Measurements from ENCODE around the gene DHRS2.

DHRS2 gene

DNA sequence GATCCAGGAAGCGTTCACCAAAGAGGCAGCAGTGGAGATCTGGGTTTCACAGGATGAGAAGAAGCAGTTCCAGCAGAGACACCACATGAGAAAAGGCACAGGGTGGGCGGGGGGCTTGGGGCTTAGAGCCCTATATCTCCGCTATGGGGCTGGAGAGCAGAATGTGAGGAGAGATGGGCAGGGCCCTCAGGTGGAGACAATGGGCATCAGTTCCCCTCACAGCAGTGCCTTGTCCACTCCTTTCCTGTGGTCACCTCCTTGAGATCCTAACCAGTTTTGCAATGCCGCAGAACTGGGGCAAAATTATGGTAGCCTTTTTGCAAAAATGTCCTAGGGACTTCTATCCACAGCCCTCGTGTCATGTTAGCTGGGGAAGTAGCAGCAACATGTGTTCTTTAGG is 27.5 kb downstream of the DHRS2 start:
- DNase-seq (ENCODE audit: low read depth), result no peak
- no peak overlapping the region for H3K4me3 ChIP-seq (ENCODE audit: low read length)
- no peak for TF ChIP-seq CTCF (conservative IDR thresholded peaks at IDR 0.05; ENCODE audit: low read depth, low read length)

DNA sequence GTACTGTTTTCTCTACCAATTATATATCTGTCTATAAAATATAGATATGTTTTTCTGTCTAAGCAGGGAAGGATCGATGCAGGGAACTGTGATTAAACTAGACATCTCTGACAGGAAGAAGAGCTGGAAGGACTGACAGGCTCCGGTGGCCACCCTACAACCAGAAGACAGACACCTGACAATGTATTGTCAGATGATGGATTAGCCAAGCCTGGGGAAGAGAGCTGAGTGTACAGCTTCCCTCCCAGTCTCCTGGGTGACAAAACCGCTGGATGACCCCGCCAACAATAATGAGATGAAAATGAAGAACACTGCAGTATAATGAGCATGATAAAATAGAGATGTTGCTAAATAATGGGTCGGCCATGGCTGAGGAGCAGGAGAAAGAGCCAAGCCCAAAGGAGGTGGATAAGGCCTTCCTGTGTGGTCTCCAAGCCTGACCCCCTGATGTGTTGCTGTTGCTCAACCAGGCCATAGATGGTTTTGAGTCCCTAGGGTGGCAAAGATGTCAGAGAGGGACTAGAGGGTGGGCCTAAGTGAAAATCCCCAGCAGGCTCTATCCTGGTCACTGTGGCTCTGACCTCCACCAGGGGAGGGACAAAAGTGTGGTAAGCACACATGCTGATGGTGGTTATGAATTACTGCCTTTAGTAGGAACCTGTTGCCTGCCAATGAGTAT is 28.2 kb downstream of the DHRS2 start:
- no peak for DNase-seq (ENCODE audit: low read depth)
- H3K4me3 ChIP-seq (ENCODE audit: low read length), result no peak overlapping the region
- TF ChIP-seq CTCF (conservative IDR thresholded peaks at IDR 0.05; ENCODE audit: low read depth, low read length), result no peak

DNA sequence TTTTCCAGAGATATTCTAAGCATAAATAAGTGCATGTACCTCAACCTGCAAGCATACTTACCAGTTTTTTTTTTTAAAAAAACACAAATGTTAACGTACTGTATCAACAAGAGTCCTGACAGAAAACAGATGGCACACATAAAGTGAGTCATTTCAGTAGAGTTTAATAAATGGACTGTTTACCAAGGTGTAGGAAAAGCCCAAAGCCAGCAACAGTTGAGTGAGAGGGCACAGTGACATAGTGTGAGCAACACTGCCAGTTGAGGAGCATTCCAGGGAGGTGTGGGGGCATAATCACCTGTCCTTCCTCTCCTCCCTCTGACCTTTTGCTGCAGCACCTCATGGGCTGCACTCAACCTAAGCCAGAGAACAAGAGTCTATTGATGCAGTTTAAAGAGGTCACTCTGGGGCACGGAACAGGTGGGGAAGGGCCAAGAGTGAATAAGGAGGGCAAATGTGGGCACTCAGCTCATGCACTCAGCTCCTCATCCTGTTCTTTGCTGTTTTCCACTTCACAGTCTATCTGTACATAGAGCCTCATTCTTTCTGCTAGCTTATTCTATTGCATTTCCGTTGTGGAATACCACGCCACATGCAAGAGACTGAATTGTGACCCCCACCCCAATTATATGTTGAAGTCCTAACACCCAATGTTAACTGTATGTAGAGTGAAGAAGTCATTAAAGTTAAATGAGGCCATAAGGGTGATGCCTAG is 29.3 kb downstream of the DHRS2 start:
- no peak for TF ChIP-seq CTCF (conservative IDR thresholded peaks at IDR 0.05; ENCODE audit: low read depth, low read length)
- DNase-seq (ENCODE audit: low read depth), result no peak
- no peak overlapping the region for H3K4me3 ChIP-seq (ENCODE audit: low read length)

GRCh38 chr14:23667134-23667533 is 31.0 kb downstream of the DHRS2 start:
- no peak for DNase-seq (ENCODE audit: low read depth)
- no peak overlapping the region for H3K4me3 ChIP-seq (ENCODE audit: low read length)
- TF ChIP-seq CTCF (conservative IDR thresholded peaks at IDR 0.05; ENCODE audit: low read depth, low read length), result no peak

- DNase-seq (ENCODE audit: low read depth), result no peak
- no peak overlapping the region for H3K4me3 ChIP-seq (ENCODE audit: low read length)
- TF ChIP-seq CTCF (conservative IDR thresholded peaks at IDR 0.05; ENCODE audit: low read depth, low read length), result no peak
Measured at GRCh38 chr14:23669441-23669840, 33.3 kb downstream of the DHRS2 start.

- no peak for TF ChIP-seq CTCF (conservative IDR thresholded peaks at IDR 0.05; ENCODE audit: low read depth, low read length)
- DNase-seq (ENCODE audit: low read depth), result no peak
- no peak overlapping the region for H3K4me3 ChIP-seq (ENCODE audit: low read length)
Measured at GRCh38 chr14:23670481-23670880, 34.3 kb downstream of the DHRS2 start.

DNA sequence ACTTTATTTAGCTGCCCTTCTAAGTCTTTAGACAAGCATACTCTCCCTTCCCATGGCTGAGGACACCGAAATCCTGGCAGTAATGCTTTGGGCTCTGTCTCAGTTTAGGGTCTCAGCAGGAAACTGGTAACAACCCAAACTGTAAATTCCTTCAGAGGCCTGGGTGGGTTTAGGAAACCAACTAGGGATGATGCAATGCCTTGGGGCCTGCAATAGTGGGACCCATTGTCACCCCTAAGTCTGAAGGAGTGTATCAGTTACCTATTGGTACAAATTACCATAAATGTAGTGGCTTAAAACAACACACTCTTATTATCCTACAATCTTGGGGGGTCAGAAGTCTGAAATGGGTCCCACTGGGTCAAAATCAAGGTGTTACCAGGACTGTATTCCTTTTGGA is 36.0 kb downstream of the DHRS2 start:
- H3K4me3 ChIP-seq (ENCODE audit: low read length), result no peak overlapping the region
- TF ChIP-seq CTCF (conservative IDR thresholded peaks at IDR 0.05; ENCODE audit: low read depth, low read length), result no peak
- no peak for DNase-seq (ENCODE audit: low read depth)

Data from retinal pigment epithelial cell (primary cell).